Measurements from ENCODE around the gene GET3.

The GET3 gene

DNA sequence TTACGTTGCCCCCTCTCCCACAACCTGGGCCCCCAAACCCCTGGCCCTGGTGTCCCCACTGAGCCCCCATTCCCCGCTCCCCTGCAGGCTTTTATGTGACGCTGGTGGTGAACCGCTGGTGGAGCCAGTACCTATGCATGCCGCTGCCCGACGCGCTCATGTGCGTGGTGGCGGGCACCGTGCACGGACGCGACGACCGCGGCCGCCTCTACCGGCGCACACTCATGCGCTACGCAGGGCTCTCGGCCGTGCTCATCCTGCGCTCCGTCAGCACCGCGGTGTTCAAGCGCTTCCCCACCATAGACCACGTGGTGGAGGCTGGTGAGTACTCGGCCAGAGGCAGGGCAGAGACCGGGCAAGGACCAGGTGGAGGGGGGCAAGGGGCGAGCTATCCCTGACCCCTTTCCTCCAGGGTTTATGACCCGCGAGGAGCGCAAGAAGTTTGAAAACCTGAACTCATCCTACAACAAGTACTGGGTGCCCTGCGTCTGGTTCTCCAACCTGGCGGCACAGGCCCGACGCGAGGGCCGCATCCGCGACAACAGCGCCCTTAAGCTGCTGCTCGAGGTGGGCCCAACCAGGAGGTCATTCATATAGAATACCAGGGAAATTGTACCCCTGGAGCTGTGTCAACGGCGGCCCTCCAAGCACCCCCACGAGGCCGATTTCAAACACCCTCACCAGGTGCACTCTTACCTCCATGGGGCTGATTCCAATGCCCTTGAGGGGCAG, 17.3 kb downstream of the GET3 start:
- H3K4me1 ChIP-seq (ENCODE audit: control insufficient read depth, insufficient read depth, low read length): peaks cover 4% of the 10 kb centered on the region; the same call in 1 of the 2 replicates
- no peak overlapping the region for H3K4me3 ChIP-seq (ENCODE audit: low read depth, low read length)
- H3K27me3 ChIP-seq (ENCODE audit: control insufficient read depth, insufficient read depth, low read length): no peaks in the 10 kb centered on the region
- H3K27ac ChIP-seq (ENCODE audit: low read depth, low read length): no peak overlapping the region
- H3K9me3 ChIP-seq (ENCODE audit: control insufficient read depth, insufficient read depth, low read length): no peaks in the 10 kb centered on the region
- no peak overlapping the region for H3K9ac ChIP-seq (ENCODE audit: low read depth, low read length)
- H3K36me3 ChIP-seq (ENCODE audit: control insufficient read depth, insufficient read depth, low read length): no peaks in the 10 kb centered on the region

GRCh38 chr19:12756150-12756883, 19.0 kb downstream of the GET3 start:
- H3K9me3 ChIP-seq (ENCODE audit: control insufficient read depth, insufficient read depth, low read length): no peaks in the 10 kb centered on the region
- no peak overlapping the region for H3K9ac ChIP-seq (ENCODE audit: low read depth, low read length)

DNA sequence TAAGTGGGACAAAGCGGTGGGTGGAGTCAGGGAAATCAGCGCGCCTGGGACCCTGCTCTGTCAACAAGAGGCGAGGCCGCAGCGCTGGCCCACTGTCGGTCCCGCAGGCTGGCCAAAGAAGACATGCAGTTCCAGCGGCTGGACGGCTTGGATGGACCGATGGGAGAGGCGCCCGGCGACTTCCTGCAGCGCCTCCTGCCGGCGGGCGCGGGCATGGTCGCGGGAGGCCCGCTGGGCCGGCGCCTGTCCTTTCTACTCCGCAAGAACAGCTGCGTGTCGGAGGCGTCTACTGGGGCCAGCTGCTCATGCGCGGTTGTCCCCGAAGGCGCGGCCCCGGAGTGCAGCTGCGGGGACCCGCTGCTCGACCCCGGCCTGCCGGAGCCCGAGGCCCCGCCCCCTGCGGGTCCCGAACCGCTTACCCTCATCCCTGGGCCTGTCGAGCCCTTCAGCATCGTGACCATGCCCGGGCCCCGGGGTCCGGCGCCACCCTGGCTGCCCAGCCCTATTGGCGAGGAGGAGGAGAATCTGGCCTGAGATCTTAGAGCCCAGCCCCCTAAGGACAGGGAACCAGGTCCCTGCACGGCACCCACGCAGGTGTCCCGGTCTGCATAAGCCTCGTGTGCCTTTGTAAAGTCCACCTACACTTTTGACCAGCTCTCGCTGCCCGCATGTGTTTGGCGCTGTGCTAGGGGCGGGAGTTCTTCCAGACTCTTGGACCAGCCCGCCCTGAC, 20.4 kb downstream of the GET3 start:
- H3K27me3 ChIP-seq (ENCODE audit: control insufficient read depth, insufficient read depth, low read length): no peaks in the 10 kb centered on the region
- H3K9me3 ChIP-seq (ENCODE audit: control insufficient read depth, insufficient read depth, low read length): no peaks in the 10 kb centered on the region
- H3K4me1 ChIP-seq (ENCODE audit: control insufficient read depth, insufficient read depth, low read length): no peaks in the 10 kb centered on the region
- H3K36me3 ChIP-seq (ENCODE audit: control insufficient read depth, insufficient read depth, low read length): 0 out of 2 replicates have a peak, but pooled peaks cover under 1% of the 10 kb centered on the region
- H3K4me3 ChIP-seq (ENCODE audit: low read depth, low read length): peak overlapping the region; percentile 48
- H3K9ac ChIP-seq (ENCODE audit: low read depth, low read length): no peak overlapping the region
- H3K27ac ChIP-seq (ENCODE audit: low read depth, low read length): no peak overlapping the region

More at GRCh38 chr19:12756150-12756883, 19.0 kb downstream of the GET3 start:
- no peaks in the 10 kb centered on the region for H3K36me3 ChIP-seq (ENCODE audit: control insufficient read depth, insufficient read depth, low read length)
- peaks cover 4% of the 10 kb centered on the region; the same call in 1 of the 2 replicates for H3K4me1 ChIP-seq (ENCODE audit: control insufficient read depth, insufficient read depth, low read length)
- no peaks in the 10 kb centered on the region for H3K27me3 ChIP-seq (ENCODE audit: control insufficient read depth, insufficient read depth, low read length)
- H3K4me3 ChIP-seq (ENCODE audit: low read depth, low read length): no peak overlapping the region
- H3K27ac ChIP-seq (ENCODE audit: low read depth, low read length): no peak overlapping the region

- no peak overlapping the region for H3K4me3 ChIP-seq (ENCODE audit: low read depth, low read length)
- no peaks in the 10 kb centered on the region for H3K9me3 ChIP-seq (ENCODE audit: control insufficient read depth, insufficient read depth, low read length)
- H3K4me1 ChIP-seq (ENCODE audit: control insufficient read depth, insufficient read depth, low read length): no peaks in the 10 kb centered on the region
- H3K9ac ChIP-seq (ENCODE audit: low read depth, low read length): no peak overlapping the region
- H3K36me3 ChIP-seq (ENCODE audit: control insufficient read depth, insufficient read depth, low read length): peaks cover 18% of the 10 kb centered on the region
- H3K27ac ChIP-seq (ENCODE audit: low read depth, low read length): no peak overlapping the region
- no peaks in the 10 kb centered on the region for H3K27me3 ChIP-seq (ENCODE audit: control insufficient read depth, insufficient read depth, low read length)
Observed at GRCh38 chr19:12759686-12760085, 22.4 kb downstream of the GET3 start.

DNA sequence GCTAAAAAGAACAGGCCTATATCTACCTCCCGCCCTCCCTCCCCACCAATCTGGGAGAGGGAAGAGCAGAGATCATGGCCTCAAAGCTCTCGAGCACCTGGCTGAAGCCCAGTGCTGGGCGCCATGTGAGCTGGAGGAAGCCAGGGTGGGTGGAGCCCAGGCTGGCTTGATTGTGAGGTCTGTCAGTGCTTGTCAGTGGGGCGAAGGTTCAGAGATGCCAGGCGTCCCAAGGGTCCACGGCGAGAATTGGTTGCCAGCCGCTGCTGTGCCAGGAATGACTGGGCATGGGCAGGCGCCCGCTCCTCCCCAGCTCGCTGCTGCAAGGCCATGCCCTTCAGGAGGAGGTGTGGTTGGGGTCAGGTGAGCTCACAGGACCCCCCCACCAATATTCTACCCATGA, 25.8 kb downstream of the GET3 start:
- Histone ChIP-seq H3K36me3 (ENCODE audit: control insufficient read depth, insufficient read depth, low read length) (peaks cover 39% of the 10 kb centered on the region), H3K9me3 (ENCODE audit: control insufficient read depth, insufficient read depth, low read length) (no peaks in the 10 kb centered on the region), H3K9ac (ENCODE audit: low read depth, low read length) (no peak overlapping the region), H3K4me1 (ENCODE audit: control insufficient read depth, insufficient read depth, low read length) (no peaks in the 10 kb centered on the region), H3K27ac (ENCODE audit: low read depth, low read length) (no peak overlapping the region), H3K27me3 (ENCODE audit: control insufficient read depth, insufficient read depth, low read length) (no peaks in the 10 kb centered on the region), H3K4me3 (ENCODE audit: low read depth, low read length) (no peak overlapping the region)

GRCh38 chr19:12764698-12765097, 27.4 kb downstream of the GET3 start:
- no peaks in the 10 kb centered on the region for H3K9me3 ChIP-seq (ENCODE audit: control insufficient read depth, insufficient read depth, low read length)
- no peak overlapping the region for H3K27ac ChIP-seq (ENCODE audit: low read depth, low read length)
- H3K9ac ChIP-seq (ENCODE audit: low read depth, low read length): no peak overlapping the region
- H3K4me1 ChIP-seq (ENCODE audit: control insufficient read depth, insufficient read depth, low read length): 0 out of 2 replicates have a peak, but pooled peaks cover 2% of the 10 kb centered on the region
- H3K27me3 ChIP-seq (ENCODE audit: control insufficient read depth, insufficient read depth, low read length): no peaks in the 10 kb centered on the region
- peaks cover 45% of the 10 kb centered on the region for H3K36me3 ChIP-seq (ENCODE audit: control insufficient read depth, insufficient read depth, low read length)
- no peak overlapping the region for H3K4me3 ChIP-seq (ENCODE audit: low read depth, low read length)

- 0 out of 2 replicates have a peak, but pooled peaks cover 6% of the 10 kb centered on the region for H3K4me1 ChIP-seq (ENCODE audit: control insufficient read depth, insufficient read depth, low read length)
- no peaks in the 10 kb centered on the region for H3K9me3 ChIP-seq (ENCODE audit: control insufficient read depth, insufficient read depth, low read length)
- H3K4me3 ChIP-seq (ENCODE audit: low read depth, low read length): peak overlapping the region; percentile 55
- peak overlapping the region; percentile 12 for H3K27ac ChIP-seq (ENCODE audit: low read depth, low read length)
- no peaks in the 10 kb centered on the region for H3K27me3 ChIP-seq (ENCODE audit: control insufficient read depth, insufficient read depth, low read length)
- peaks cover 52% of the 10 kb centered on the region for H3K36me3 ChIP-seq (ENCODE audit: control insufficient read depth, insufficient read depth, low read length)
- no peak overlapping the region for H3K9ac ChIP-seq (ENCODE audit: low read depth, low read length)
Observed at GRCh38 chr19:12766051-12766521, 28.8 kb downstream of the GET3 start.

DNA sequence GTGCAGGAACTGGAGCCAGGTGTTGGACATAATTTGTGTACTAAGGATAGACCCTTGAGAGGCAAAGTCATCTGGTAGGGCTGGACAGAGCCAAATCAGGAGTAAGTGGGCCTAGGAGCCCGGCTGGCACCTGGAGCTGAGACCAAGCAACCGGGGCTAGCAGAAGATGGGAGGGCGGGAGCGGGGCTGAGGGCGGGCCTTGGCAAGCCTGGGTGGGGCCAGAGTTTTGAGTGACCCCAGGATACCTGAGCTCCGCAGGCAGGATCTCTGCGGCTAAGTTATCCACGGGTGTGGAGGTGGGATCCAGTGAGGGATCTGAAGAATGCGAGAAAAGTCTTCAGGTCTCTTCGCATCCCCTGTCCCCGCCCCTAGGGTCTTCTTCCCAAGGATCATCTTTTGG, 29.9 kb downstream of the GET3 start:
- Histone ChIP-seq H3K9ac (ENCODE audit: low read depth, low read length) (no peak overlapping the region), H3K36me3 (ENCODE audit: control insufficient read depth, insufficient read depth, low read length) (peaks cover 55% of the 10 kb centered on the region), H3K4me3 (ENCODE audit: low read depth, low read length) (no peak overlapping the region), H3K27me3 (ENCODE audit: control insufficient read depth, insufficient read depth, low read length) (no peaks in the 10 kb centered on the region), H3K27ac (ENCODE audit: low read depth, low read length) (no peak overlapping the region), H3K4me1 (ENCODE audit: control insufficient read depth, insufficient read depth, low read length) (0 out of 2 replicates have a peak, but pooled peaks cover 6% of the 10 kb centered on the region), H3K9me3 (ENCODE audit: control insufficient read depth, insufficient read depth, low read length) (no peaks in the 10 kb centered on the region)

DNA sequence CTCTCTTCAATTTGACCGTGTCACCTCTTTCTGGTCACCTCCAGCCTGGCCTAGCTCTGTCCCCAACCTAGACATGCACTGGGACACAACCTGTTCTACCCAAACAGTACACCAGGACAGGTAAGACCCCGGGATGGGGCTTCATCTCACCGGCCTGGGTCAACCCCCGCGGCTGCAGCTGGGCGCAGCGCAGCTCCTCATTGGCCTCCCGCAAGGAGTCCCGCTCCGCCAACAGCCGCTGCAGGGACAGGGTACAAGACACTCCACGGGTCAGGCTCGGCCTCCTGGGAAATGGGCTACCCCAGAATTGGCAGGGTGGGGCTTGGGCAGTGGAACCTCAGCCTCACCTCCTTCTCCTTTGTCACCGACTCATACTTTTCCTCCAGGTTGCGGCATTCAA, 30.4 kb downstream of the GET3 start:
- 0 out of 2 replicates have a peak, but pooled peaks cover 6% of the 10 kb centered on the region for H3K4me1 ChIP-seq (ENCODE audit: control insufficient read depth, insufficient read depth, low read length)
- no peak overlapping the region for H3K27ac ChIP-seq (ENCODE audit: low read depth, low read length)
- no peak overlapping the region for H3K9ac ChIP-seq (ENCODE audit: low read depth, low read length)
- H3K9me3 ChIP-seq (ENCODE audit: control insufficient read depth, insufficient read depth, low read length): no peaks in the 10 kb centered on the region
- H3K4me3 ChIP-seq (ENCODE audit: low read depth, low read length): no peak overlapping the region
- no peaks in the 10 kb centered on the region for H3K27me3 ChIP-seq (ENCODE audit: control insufficient read depth, insufficient read depth, low read length)
- peaks cover 55% of the 10 kb centered on the region for H3K36me3 ChIP-seq (ENCODE audit: control insufficient read depth, insufficient read depth, low read length)

GRCh38 chr19:12769689-12770088, 32.4 kb downstream of the GET3 start:
- no peaks in the 10 kb centered on the region for H3K27me3 ChIP-seq (ENCODE audit: control insufficient read depth, insufficient read depth, low read length)
- H3K36me3 ChIP-seq (ENCODE audit: control insufficient read depth, insufficient read depth, low read length): peaks cover 42% of the 10 kb centered on the region
- no peak overlapping the region for H3K9ac ChIP-seq (ENCODE audit: low read depth, low read length)
- H3K4me3 ChIP-seq (ENCODE audit: low read depth, low read length): peak overlapping the region; percentile 23; the same call in 1 of the 2 replicates
- no peak overlapping the region for H3K27ac ChIP-seq (ENCODE audit: low read depth, low read length)
- H3K9me3 ChIP-seq (ENCODE audit: control insufficient read depth, insufficient read depth, low read length): no peaks in the 10 kb centered on the region
- peaks cover 10% of the 10 kb centered on the region; the same call in 1 of the 2 replicates for H3K4me1 ChIP-seq (ENCODE audit: control insufficient read depth, insufficient read depth, low read length)

Data from HUES48 (cell line).